Measurements from ENCODE around the gene ZNF431.

DNA sequence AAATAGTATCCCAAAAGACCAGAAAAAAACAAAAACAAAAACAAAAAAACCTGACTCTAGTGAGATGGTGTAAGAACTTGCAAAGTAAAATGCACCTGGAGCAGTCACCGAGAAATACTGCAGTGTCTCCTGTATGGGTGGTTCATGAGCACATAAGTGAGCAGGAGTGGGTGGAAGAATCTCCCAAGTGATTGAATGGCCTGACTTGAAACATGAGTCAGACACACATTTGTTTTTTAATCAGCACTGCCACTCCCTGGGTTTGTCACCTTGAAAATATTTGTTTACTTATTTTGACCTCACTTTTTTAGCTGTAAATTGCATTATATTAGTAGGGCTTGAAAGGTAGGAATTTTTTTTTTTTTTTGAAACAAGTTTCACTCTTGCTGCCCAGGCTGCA lies 2.0 kb downstream of the ZNF431 start:
- TF ChIP-seq, protein P1, sequence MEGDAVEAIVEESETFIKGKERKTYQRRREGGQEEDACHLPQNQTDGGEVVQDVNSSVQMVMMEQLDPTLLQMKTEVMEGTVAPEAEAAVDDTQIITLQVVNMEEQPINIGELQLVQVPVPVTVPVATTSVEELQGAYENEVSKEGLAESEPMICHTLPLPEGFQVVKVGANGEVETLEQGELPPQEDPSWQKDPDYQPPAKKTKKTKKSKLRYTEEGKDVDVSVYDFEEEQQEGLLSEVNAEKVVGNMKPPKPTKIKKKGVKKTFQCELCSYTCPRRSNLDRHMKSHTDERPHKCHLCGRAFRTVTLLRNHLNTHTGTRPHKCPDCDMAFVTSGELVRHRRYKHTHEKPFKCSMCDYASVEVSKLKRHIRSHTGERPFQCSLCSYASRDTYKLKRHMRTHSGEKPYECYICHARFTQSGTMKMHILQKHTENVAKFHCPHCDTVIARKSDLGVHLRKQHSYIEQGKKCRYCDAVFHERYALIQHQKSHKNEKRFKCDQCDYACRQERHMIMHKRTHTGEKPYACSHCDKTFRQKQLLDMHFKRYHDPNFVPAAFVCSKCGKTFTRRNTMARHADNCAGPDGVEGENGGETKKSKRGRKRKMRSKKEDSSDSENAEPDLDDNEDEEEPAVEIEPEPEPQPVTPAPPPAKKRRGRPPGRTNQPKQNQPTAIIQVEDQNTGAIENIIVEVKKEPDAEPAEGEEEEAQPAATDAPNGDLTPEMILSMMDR (IDR thresholded peaks at IDR 0.05): no peak
- TF ChIP-seq POLR2A (IDR thresholded peaks at IDR 0.05; ENCODE audit: low read depth): no peak
- TF ChIP-seq POLR2AphosphoS5 (IDR thresholded peaks at IDR 0.05): no peak
- no peak for TF ChIP-seq EP300 (IDR thresholded peaks at IDR 0.05)
